Keratinocyte (primary cell): ENCODE measurements around the gene C22orf15. TPM values are rescaled to one million over a fixed set of nuclear protein-coding genes. Genes with fewer than 3 reads are reported as not detected.

ENCODE experiments used
- DNase-seq: peaks from one replicate; pipeline ENCODE4 v3.0.0-alpha.2; 2011; ENCODE audit warnings: low read depth, missing footprints, low spot score
- FAIRE-seq: peaks from 2 replicates; lab custom pipeline; 2011; peaks lifted over from hg19 to GRCh38; lab: Jason Lieb, UNC
- H2AFZ ChIP-seq: 2 replicates; pipeline ENCODE4 v1.6.0; 2012; ENCODE audit warnings: low read length, control low read depth, inconsistent platforms; ENCODE audit not compliant: control insufficient read depth
- H3K27ac ChIP-seq: 2 replicates; pipeline ENCODE4 v1.5.1; 2011; ENCODE audit warnings: low read length; ENCODE audit not compliant: control insufficient read depth, insufficient read depth
- H3K27me3 ChIP-seq: 3 replicates; pipeline ENCODE4 v1.6.0; 2011; ENCODE audit warnings: low read length; ENCODE audit not compliant: control insufficient read depth, insufficient read depth; ENCODE audit errors: extremely low read depth
- H3K36me3 ChIP-seq, 2 experiments: 2 replicates in 1 of 2; 3 replicates in 1 of 2; pipeline ENCODE4 v1.5.1; 2011; ENCODE audit warnings: low read length in 2 of 2, mild to moderate bottlenecking in 1 of 2; ENCODE audit not compliant: control insufficient read depth in 2 of 2, insufficient read depth in 2 of 2; ENCODE audit errors: extremely low read depth in 1 of 2
- H3K4me1 ChIP-seq: 3 replicates; pipeline ENCODE4 v1.5.1; 2011; ENCODE audit warnings: low read length; ENCODE audit not compliant: control insufficient read depth, insufficient read depth; ENCODE audit errors: extremely low read depth
- H3K4me2 ChIP-seq: 3 replicates; pipeline ENCODE4 v1.6.0; 2011; ENCODE audit warnings: low read depth, low read length; ENCODE audit not compliant: control insufficient read depth, insufficient read depth; ENCODE audit errors: extremely low read depth
- H3K4me3 ChIP-seq, 3 experiments: fragments of 200-600 bp in 1 of 3; sonication (generic) in 1 of 3; 2 replicates in 2 of 3; 3 replicates in 1 of 3; pipeline ENCODE4 v1.5.1; 2011 to 2016; ENCODE audit warnings: low read length in 3 of 3, mild to moderate bottlenecking in 3 of 3, control low read depth in 2 of 3, inconsistent platforms in 1 of 3, low read depth in 1 of 3, mixed read lengths in 1 of 3, mixed run types in 1 of 3, moderate library complexity in 1 of 3; ENCODE audit not compliant: control insufficient read depth in 2 of 3, insufficient read depth in 2 of 3; ENCODE audit errors: extremely low read depth in 1 of 3
- H3K79me2 ChIP-seq: 2 replicates; pipeline ENCODE4 v1.6.0; 2012; ENCODE audit warnings: low read length; ENCODE audit not compliant: control insufficient read depth, insufficient read depth
- H3K9ac ChIP-seq: 3 replicates; pipeline ENCODE4 v1.6.0; 2011; ENCODE audit warnings: low read length; ENCODE audit not compliant: control insufficient read depth, insufficient read depth; ENCODE audit errors: extremely low read depth
- H3K9me1 ChIP-seq: 3 replicates; pipeline ENCODE4 v1.6.0; 2011; ENCODE audit warnings: low read length; ENCODE audit not compliant: control insufficient read depth, insufficient read depth; ENCODE audit errors: extremely low read depth
- H3K9me3 ChIP-seq: 2 replicates; pipeline ENCODE4 v1.5.1; 2012; ENCODE audit warnings: low read depth, low read length; ENCODE audit not compliant: control insufficient read depth
- H4K20me1 ChIP-seq: 3 replicates; pipeline ENCODE4 v1.6.0; 2011; ENCODE audit warnings: low read length; ENCODE audit not compliant: control insufficient read depth, insufficient read depth; ENCODE audit errors: extremely low read depth
- CTCF ChIP-seq, 3 experiments: IDR thresholded peaks in 1 of 3; conservative IDR thresholded peaks in 1 of 3; optimal IDR thresholded peaks in 1 of 3; 2 replicates in 2 of 3; 3 replicates in 1 of 3; pipeline versions ENCODE3 to v1.5.1; 2011; ENCODE audit warnings: low read length in 3 of 3, mild to moderate bottlenecking in 3 of 3, moderate library complexity in 2 of 3, control low read depth in 1 of 3, inconsistent platforms in 1 of 3; ENCODE audit not compliant: insufficient read depth in 2 of 3; ENCODE audit errors: extremely low read depth in 1 of 3
- EZH2 ChIP-seq: IDR thresholded peaks from one replicate; pipeline ENCODE4 v1.6.1; 2012; ENCODE audit warnings: inconsistent platforms, mild to moderate bottlenecking, low read length, moderate library complexity
- dilution Hi-C: fragments of 300-500 bp; cut with MboI; formaldehyde crosslinking; loops from one replicate; pipeline ENCODE4 v1.7.0; 2020; ENCODE audit warnings: low sequenced_read_pairs; ENCODE audit not compliant: extremely low pct_ligation_motif_present
- polyA plus RNA-seq, 5 experiments: library from polyadenylated mRNA; depleted of rRNA in 3 of 5; stranded (reverse) in 3 of 5; stranded (forward) in 1 of 5; unstranded in 1 of 5; fragments of >200 nt; gene quantifications; 1 replicate in 1 of 5; 2 replicates in 3 of 5; 3 replicates in 1 of 5; pipeline versions ENCODE4 v1.2.1 to v1.2.3, GENCODE V29; 2011 to 2012; ENCODE audit warnings: missing spikeins in 2 of 5, low read depth in 1 of 5, low replicate concordance in 1 of 5

C22orf15 gene
- polyA plus RNA-seq, 1 donor (not counting 4 experiments of a cell fraction or from before 2014, with no cell fraction given), result not detected

- Histone ChIP-seq H3K4me3 (no peak overlapping the region), H3K4me1 (peaks cover 3% of the 10 kb centered on the region), H4K20me1 (no peaks in the 10 kb centered on the region), H3K4me2 (no peak overlapping the region), H3K27me3 (peaks cover 8% of the 10 kb centered on the region), H3K27ac (no peak overlapping the region), H3K9ac (no peak overlapping the region), H3K79me2 (no peaks in the 10 kb centered on the region), H3K9me1 (no peaks in the 10 kb centered on the region), H2AFZ (no peak overlapping the region), H3K36me3 (no peaks in the 10 kb centered on the region), H3K9me3 (no peaks in the 10 kb centered on the region)
- dilution Hi-C loops, result no loop called here
- TF ChIP-seq EZH2 (no peak), CTCF (optimal IDR thresholded peaks at IDR 0.05 in 1 of 3, IDR thresholded peaks at IDR 0.05 in 1 of 3, conservative IDR thresholded peaks at IDR 0.05 in 1 of 3; ENCODE audit: extremely low read depth in 1 of 3, insufficient read depth in 2 of 3, low read length in 3 of 3) (no peak)
- FAIRE-seq, result no peak
- no peak for DNase-seq
These were observed 772 bp downstream of the C22orf15 start for GRCh38 chr22:23763579-23763945.

DNA sequence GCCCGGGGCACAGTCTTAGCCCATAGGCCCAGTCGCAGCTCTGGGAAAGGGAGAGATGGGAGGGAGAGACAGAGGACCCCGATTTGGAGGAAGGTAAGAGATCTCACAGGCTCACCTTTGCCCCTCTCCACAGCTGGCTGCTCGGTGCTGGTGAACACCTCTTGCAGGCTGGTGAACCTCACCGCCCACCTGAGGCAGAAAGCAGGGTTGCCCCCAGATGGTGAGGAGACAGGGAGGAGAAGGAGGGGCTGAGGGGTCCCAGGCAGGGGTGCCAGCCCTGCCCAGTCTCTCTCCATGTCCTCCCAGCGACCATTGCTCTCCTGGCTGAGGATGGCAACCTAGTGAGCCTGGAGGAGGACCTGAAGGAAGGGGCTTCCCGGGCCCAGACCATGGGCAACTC is 1.2 kb downstream of the C22orf15 start:
- no peak overlapping the region for H3K4me3 ChIP-seq
- DNase-seq (no peak), FAIRE-seq (no peak)
- H3K9ac ChIP-seq, result no peak overlapping the region
- peaks cover 3% of the 10 kb centered on the region for H3K4me1 ChIP-seq
- no peaks in the 10 kb centered on the region for H3K79me2 ChIP-seq
- peaks cover 8% of the 10 kb centered on the region for H3K27me3 ChIP-seq
- no peaks in the 10 kb centered on the region for H4K20me1 ChIP-seq
- no peak overlapping the region for H3K27ac ChIP-seq
- TF ChIP-seq EZH2, result no peak
- TF ChIP-seq CTCF (optimal IDR thresholded peaks at IDR 0.05 in 1 of 3, IDR thresholded peaks at IDR 0.05 in 1 of 3, conservative IDR thresholded peaks at IDR 0.05 in 1 of 3; ENCODE audit: extremely low read depth in 1 of 3, insufficient read depth in 2 of 3, low read length in 3 of 3), result no peak
- no peaks in the 10 kb centered on the region for H3K9me1 ChIP-seq
- H3K36me3 ChIP-seq, result no peaks in the 10 kb centered on the region
- no peaks in the 10 kb centered on the region for H3K9me3 ChIP-seq
- H3K4me2 ChIP-seq, result no peak overlapping the region
- no peak overlapping the region for H2AFZ ChIP-seq
- dilution Hi-C loops, result no loop called here
